ENCODE results near the gene C12orf60.
A peak's percentile ranks its signal among the peaks of the same experiment; 100 is the strongest.

The C12orf60 gene

DNA sequence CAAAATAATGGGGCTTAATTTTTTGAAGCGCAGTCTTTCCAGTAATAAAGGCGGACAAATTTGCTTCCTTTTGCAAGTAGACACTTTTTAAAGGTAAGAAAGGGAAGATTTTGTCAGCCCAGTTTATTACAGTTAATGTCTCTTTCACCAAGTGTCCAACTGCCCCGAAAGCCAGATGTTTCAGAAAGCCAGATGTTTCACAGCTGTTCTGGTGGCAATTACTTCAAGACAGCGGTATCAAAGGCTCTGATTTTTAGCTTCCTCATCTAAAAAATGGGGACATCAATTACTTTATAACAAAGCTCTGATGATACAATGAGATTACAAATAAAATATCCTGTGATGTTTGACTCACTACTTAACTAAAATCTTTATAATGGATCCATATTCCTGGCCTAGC lies 1.2 kb upstream of the C12orf60 start:
- Mint-ChIP-seq H3K27ac (no peak overlapping the region), H3K4me3 (no peak overlapping the region), H3K9me3 (no peaks in the 10 kb centered on the region), H3K27me3 (no peaks in the 10 kb centered on the region), H3K4me1 (peaks cover 21% of the 10 kb centered on the region), H3K36me3 (ENCODE audit: low read depth) (peaks cover 30% of the 10 kb centered on the region)
- DNase-seq = no peak
- no peak for ATAC-seq

DNA sequence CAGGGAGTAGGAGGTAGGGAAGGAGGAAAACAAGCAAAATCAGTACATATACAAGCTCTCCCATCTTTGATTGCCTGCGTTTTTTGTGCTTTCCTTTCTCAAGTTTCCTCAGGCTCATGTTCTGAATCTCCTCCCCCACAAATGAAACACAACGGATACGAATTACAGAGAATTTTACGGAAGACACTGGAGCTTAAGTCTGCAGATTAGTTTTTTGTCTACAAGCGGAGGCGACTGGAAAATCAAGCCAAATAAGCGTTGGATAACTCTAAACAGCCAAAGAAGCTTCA lies 804 bp upstream of the C12orf60 start:
- H3K27me3 Mint-ChIP-seq = no peaks in the 10 kb centered on the region
- DNase-seq (no peak), ATAC-seq (no peak)
- H3K27ac Mint-ChIP-seq = no peak overlapping the region
- H3K4me3 Mint-ChIP-seq = no peak overlapping the region
- peaks cover 25% of the 10 kb centered on the region for H3K36me3 Mint-ChIP-seq (ENCODE audit: low read depth)
- peaks cover 21% of the 10 kb centered on the region for H3K4me1 Mint-ChIP-seq
- no peaks in the 10 kb centered on the region for H3K9me3 Mint-ChIP-seq

DNA sequence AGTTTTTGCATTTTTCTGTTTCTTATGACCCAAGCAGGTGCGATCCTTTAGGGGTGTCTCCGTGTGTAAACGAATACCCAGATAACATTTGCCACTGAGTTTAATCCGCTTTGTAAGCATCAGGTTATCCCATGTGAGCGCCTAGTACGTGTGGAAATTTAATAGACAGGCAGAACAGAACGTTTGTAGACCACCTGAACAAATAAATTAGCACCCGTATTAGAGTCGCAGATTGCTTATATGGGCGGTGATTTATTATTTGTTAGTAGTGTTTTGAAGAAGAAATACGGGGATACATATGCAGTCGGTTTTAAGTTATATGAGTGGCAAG lies 325 bp downstream of the C12orf60 start:
- ATAC-seq (peak; percentile 3), DNase-seq (no peak)
- Mint-ChIP-seq H3K36me3 (ENCODE audit: low read depth) (peaks cover 19% of the 10 kb centered on the region), H3K9me3 (no peaks in the 10 kb centered on the region), H3K27ac (no peak overlapping the region), H3K4me3 (no peak overlapping the region), H3K4me1 (peaks cover 21% of the 10 kb centered on the region), H3K27me3 (no peaks in the 10 kb centered on the region)

DNA sequence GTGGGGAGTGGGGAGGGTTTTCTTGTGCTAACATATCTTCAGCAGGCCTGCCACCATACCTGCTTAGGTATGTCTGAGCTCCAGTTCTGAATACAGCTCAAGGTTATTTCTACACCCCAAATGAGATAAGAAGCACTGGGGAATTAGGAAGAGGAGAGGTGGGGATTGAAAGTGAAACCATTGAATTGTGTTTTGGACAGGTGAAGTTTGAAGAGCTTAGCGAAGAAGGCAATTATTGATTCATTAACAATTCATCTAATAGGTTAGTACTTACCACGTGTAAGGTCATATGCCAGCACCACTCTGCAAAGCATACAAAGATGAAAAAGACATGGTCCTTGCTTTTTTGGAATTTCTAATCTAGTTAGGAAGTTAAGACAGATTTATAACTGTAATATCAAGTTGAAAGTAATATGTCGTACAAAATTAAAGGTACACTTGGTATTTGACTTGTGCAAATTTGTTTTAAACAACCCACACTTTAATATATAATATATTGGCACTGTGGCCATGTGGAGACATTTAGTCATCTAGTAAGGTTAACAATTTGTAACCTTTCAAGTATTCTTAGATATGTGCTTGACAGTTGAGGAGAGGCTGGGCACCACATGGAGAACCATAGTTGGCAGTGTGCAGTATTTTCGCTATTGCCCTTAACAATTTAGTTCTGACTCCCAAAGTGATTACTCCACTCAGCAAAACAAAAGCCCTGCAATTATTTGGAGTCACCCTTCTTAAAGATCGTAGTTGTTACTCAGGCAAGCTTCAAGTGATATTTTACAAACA lies 6.9 kb downstream of the C12orf60 start:
- H3K4me3 Mint-ChIP-seq = no peak overlapping the region
- no peaks in the 10 kb centered on the region for H3K9me3 Mint-ChIP-seq
- peak; percentile 61 for ATAC-seq
- no peaks in the 10 kb centered on the region for H3K36me3 Mint-ChIP-seq (ENCODE audit: low read depth)
- no peak for DNase-seq
- peaks cover 20% of the 10 kb centered on the region for H3K4me1 Mint-ChIP-seq
- H3K27ac Mint-ChIP-seq = peak overlapping the region; percentile 20
- no peaks in the 10 kb centered on the region for H3K27me3 Mint-ChIP-seq

DNA sequence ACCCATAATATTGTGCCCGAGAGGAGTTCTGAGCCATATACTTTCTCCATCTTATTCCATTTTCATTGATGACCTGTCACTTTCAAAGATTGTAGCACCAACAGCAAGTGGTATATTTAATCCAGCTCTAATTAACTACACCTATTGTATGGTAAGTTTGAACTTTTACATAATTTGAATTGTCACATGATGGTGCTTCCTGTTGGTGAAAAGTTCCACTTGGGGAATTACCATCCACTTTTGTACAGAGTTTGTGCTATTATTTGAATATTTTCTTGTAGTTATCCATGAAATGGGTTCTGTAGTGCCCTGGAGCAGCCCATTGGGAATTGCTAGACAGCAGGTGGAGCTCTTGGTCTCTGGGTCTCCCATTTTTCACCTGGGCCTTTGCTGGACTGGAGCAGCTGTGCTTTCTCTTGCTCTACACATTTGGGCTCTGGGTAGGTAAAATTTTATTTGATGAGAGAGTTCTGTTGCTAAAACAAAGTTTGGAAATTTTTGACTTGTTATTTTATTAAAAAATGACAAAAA lies 7.5 kb downstream of the C12orf60 start:
- DNase-seq (no peak), ATAC-seq (peak; percentile 15)
- H3K4me1 Mint-ChIP-seq = peaks cover 15% of the 10 kb centered on the region
- no peaks in the 10 kb centered on the region for H3K36me3 Mint-ChIP-seq (ENCODE audit: low read depth)
- no peaks in the 10 kb centered on the region for H3K27me3 Mint-ChIP-seq
- no peak overlapping the region for H3K4me3 Mint-ChIP-seq
- H3K27ac Mint-ChIP-seq = peak overlapping the region; percentile 9
- no peaks in the 10 kb centered on the region for H3K9me3 Mint-ChIP-seq

DNA sequence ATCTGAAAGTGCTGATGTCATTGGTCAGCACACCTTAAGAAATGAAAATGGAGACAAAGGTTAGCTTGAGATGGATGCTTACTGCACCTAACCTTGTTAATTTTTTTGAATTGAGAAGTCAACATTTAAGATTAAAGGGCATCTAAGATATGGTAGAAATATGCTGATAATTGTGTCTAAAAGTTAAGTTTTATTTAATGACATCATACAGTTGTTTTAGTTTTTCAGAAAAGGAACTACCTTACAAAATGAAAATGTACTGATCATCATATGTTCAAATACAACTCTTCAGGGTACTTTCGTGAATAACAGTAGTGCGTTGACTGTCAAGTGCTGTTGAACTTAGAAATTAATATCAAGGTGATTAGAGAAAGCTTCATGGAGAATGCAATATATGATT lies 8.0 kb downstream of the C12orf60 start:
- ATAC-seq (no peak), DNase-seq (no peak)
- Mint-ChIP-seq H3K4me3 (no peak overlapping the region), H3K27me3 (peaks cover 2% of the 10 kb centered on the region), H3K9me3 (no peaks in the 10 kb centered on the region), H3K27ac (no peak overlapping the region), H3K4me1 (peaks cover 15% of the 10 kb centered on the region), H3K36me3 (ENCODE audit: low read depth) (no peaks in the 10 kb centered on the region)

DNA sequence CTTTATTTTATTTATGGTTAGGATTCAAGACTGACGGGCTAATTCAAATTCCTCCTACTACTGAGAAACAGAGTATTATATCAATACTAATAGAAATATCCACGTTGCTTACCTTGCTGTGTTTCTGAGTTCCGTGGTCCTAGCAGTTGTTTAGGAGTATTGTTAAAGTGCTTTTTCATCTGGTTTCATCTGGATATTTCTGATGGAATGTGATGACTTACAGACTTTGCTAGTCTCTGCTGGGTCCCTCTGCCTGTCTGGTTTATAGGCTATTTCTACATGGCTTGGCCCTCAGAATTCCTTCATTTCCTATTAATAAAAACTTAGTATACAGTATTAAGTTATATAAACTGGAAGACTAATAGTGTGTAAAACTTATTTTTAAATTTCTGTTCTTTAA lies 10.5 kb downstream of the C12orf60 start, which contains the start of gene SMCO3:
Gene SMCO3, minus strand, starts transcription at position 169 of the 400 bp plus-strand sequence. CDS start 7,502 bp downstream, outside the sequence.
- peaks cover 2% of the 10 kb centered on the region for H3K27me3 Mint-ChIP-seq
- peaks cover 9% of the 10 kb centered on the region for H3K9me3 Mint-ChIP-seq
- H3K4me3 Mint-ChIP-seq = no peak within 1 kb of the TSS

DNA sequence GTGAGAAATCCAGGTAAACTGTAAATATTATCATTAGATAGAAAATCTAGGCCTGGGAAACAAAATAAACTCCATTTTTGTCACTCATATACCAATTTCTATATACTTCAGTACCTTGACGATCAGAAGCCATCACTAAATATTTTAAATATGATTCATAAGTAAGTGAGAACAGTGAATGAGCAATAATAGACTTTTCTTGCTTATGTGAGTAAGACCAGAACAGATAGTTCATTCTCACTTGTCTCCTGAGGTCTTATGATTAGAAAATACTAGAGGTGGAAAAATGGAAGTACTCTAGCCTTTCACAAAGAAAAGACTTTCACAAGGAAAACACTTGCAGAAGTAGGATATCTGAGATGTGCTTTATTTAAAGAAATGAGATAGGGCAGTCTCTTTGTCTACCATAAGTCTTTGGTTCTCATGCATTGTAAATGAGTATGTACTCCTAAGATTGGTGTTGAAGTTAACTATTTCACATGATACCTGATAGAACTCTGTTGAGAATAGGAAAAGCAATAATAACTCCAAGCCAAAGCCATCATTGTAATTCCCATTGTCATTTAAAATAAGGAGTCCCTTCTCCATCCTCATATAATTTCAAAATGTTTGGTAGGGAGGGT lies 20.7 kb downstream of the C12orf60 start:
- Mint-ChIP-seq H3K27ac (peak overlapping the region; percentile 42), H3K36me3 (ENCODE audit: low read depth) (no peaks in the 10 kb centered on the region), H3K27me3 (no peaks in the 10 kb centered on the region), H3K4me1 (peaks cover 23% of the 10 kb centered on the region), H3K9me3 (no peaks in the 10 kb centered on the region), H3K4me3 (no peak overlapping the region)
- DNase-seq (no peak), ATAC-seq (peak; percentile 83)

More for the DNA sequence above, 10.5 kb downstream of the C12orf60 start, which contains the start of gene SMCO3:
- H3K4me1 Mint-ChIP-seq = peaks cover 15% of the 10 kb centered on the region
- DNase-seq (no peak), ATAC-seq (no peak)
- H3K36me3 Mint-ChIP-seq (ENCODE audit: low read depth) = peaks cover 2% of the 10 kb centered on the region
- no peak within 1 kb of the TSS for H3K27ac Mint-ChIP-seq

DNA sequence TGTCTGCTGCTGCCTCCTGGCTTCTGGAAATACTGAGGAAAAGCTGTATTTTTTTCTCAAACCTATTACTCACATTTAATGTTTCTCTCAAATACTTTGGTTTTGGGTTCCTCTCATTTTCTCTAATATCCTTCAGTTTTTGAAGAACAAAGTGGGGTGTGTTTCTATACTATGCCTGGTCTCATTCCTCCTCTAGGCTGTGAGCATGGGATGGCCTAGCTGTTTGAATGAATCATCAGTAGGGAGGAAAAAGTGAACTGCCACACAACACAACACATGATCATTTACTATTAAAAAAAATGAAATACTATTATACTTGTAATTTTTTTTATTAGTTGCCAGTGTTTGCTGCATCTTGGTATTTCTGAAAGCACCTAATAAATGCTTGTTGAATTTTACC lies 21.8 kb downstream of the C12orf60 start:
- H3K27ac Mint-ChIP-seq = peak overlapping the region; percentile 4
- no peak overlapping the region for H3K4me3 Mint-ChIP-seq
- H3K9me3 Mint-ChIP-seq = no peaks in the 10 kb centered on the region
- ATAC-seq = peak; percentile 30
- no peaks in the 10 kb centered on the region for H3K27me3 Mint-ChIP-seq
- H3K36me3 Mint-ChIP-seq (ENCODE audit: low read depth) = no peaks in the 10 kb centered on the region
- H3K4me1 Mint-ChIP-seq = peaks cover 23% of the 10 kb centered on the region
- no peak for DNase-seq

DNA sequence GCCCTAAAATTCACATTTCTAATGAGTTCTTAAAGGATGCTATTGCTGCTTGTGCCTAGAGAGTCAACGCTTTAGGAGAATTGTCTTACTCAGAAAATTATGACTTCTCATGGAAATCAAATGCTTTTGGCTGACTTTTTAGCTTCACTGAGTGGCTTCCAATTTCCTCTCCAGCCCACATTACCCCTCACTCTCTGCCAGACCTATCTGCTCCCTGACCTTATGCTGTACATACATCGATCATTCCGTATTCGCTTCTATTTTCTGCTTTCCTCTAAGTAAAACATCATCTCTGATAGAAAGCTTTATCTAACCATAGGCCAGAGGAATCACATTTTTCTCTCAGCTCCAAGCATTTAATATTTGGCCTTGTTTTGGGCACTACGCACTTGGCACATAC lies 23.0 kb downstream of the C12orf60 start:
- Mint-ChIP-seq H3K9me3 (no peaks in the 10 kb centered on the region), H3K27me3 (no peaks in the 10 kb centered on the region), H3K27ac (no peak overlapping the region), H3K36me3 (ENCODE audit: low read depth) (no peaks in the 10 kb centered on the region), H3K4me3 (no peak overlapping the region), H3K4me1 (peaks cover 23% of the 10 kb centered on the region)
- DNase-seq = no peak
- ATAC-seq = no peak

DNA sequence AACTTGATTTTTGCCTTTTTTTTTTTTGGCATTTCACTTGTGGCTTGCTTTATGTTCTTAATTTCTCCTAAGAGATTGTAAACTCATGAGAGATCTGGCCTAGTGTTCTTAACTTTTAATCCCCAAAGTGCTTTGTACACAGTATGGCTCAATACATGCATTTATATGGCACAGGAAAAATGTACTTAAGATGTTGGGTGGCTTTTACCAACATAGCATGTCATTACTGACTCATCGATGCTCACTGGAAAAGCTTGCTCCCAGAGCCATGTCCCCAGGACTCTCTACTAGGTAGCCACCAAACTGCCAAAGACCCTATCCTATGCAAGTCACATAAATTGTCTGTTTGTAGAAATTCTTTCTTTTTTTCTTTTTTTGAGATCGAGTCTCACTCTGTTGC lies 23.6 kb downstream of the C12orf60 start:
- H3K4me1 Mint-ChIP-seq = peaks cover 23% of the 10 kb centered on the region
- DNase-seq (no peak), ATAC-seq (no peak)
- H3K36me3 Mint-ChIP-seq (ENCODE audit: low read depth) = no peaks in the 10 kb centered on the region
- H3K27me3 Mint-ChIP-seq = no peaks in the 10 kb centered on the region
- H3K9me3 Mint-ChIP-seq = no peaks in the 10 kb centered on the region
- H3K4me3 Mint-ChIP-seq = no peak overlapping the region
- H3K27ac Mint-ChIP-seq = no peak overlapping the region

DNA sequence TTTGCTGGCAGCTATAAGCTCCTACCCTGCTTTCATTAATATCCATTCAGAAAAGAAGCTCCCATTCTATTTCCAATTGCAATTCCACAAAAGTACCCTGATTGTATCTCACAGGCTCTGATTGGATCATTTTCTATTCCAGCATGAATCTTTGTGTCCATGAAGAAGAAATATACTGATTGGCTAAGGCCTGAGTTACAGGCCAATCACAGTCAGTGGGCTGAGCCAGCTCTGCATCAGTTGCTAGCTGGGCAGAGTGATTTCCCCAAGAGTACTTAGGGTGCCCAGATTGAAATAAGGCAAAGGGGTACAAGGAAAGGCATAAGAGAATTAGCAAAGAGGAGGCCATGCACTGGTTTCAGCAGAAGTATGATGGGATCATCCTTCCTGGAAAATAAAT lies 25.4 kb downstream of the C12orf60 start:
- Mint-ChIP-seq H3K4me3 (no peak overlapping the region), H3K27ac (no peak overlapping the region), H3K27me3 (no peaks in the 10 kb centered on the region), H3K9me3 (no peaks in the 10 kb centered on the region), H3K36me3 (ENCODE audit: low read depth) (no peaks in the 10 kb centered on the region), H3K4me1 (peaks cover 14% of the 10 kb centered on the region)
- DNase-seq (no peak), ATAC-seq (no peak)

DNA sequence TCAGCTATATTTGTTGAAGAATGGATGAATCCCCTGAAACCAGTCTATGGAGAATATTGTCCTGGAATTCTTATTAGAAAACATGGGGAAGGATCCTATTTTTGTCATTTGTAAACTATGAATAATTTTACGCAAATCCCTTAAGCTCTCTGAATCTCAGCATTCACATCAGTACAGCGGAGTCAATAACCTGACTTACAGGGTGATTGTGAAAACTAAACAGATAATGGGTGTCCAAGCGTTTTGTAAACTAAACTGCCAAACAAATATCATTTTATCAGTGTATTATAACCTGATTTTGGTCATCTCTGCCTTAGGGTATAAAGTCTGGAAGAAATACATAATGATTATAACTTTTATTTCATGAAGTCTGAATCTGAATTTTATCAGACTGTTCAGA lies 29.9 kb downstream of the C12orf60 start:
- Mint-ChIP-seq H3K27ac (no peak overlapping the region), H3K4me3 (no peak overlapping the region), H3K27me3 (peaks cover 2% of the 10 kb centered on the region), H3K9me3 (no peaks in the 10 kb centered on the region), H3K4me1 (no peaks in the 10 kb centered on the region), H3K36me3 (ENCODE audit: low read depth) (no peaks in the 10 kb centered on the region)
- ATAC-seq (no peak), DNase-seq (no peak)

DNA sequence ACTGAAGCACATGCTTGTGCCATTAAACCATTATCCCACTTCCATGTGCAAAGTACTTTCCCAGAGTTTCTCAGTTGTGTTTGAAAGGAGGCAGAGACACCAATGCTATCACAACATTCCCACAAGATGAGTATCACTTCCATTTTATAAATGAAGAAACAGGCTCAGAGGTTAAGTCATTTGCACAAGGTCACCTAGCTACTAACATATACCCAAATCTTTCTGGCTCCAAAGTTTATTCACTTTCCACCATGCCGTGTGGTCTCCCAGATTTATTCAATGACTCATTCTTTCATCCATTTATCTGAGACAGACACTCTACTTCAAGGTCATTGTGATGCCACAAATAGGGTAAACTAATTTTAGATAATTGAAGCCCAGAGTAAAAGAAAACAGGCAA lies 30.5 kb downstream of the C12orf60 start:
- no peaks in the 10 kb centered on the region for H3K4me1 Mint-ChIP-seq
- H3K4me3 Mint-ChIP-seq = no peak overlapping the region
- no peak overlapping the region for H3K27ac Mint-ChIP-seq
- DNase-seq (no peak), ATAC-seq (no peak)
- H3K27me3 Mint-ChIP-seq = peaks cover 2% of the 10 kb centered on the region
- H3K36me3 Mint-ChIP-seq (ENCODE audit: low read depth) = no peaks in the 10 kb centered on the region
- H3K9me3 Mint-ChIP-seq = no peaks in the 10 kb centered on the region

DNA sequence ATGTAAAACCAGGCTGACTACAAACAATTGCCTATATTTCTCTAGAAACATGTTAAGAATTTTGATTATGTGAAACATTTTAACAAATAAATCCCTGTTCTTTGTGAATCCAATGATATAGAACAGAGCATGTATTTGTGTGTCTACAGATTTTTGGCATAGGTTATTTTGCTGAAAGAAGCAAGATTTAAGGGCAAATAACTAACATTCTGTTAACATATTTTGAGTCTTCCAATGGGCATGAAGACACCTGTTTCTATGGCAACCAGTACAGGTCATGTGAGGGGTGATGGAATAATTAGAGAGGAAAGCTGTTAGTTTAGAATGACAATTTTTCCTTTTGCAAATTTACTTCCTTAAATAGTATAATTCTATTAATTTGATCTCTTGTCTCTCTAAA lies 31.0 kb downstream of the C12orf60 start:
- DNase-seq (no peak), ATAC-seq (no peak)
- Mint-ChIP-seq H3K4me3 (no peak overlapping the region), H3K27me3 (peaks cover 4% of the 10 kb centered on the region), H3K9me3 (no peaks in the 10 kb centered on the region), H3K4me1 (no peaks in the 10 kb centered on the region), H3K36me3 (ENCODE audit: low read depth) (no peaks in the 10 kb centered on the region), H3K27ac (no peak overlapping the region)

All from activated naive CD8-positive, alpha-beta T cell treated with anti-CD3 and anti-CD28 coated beads, Interleukin-2, amount 50 U/mL, for 24 hours (primary cell).